Measurements from ENCODE around the gene APLN.

APLN gene

DNA sequence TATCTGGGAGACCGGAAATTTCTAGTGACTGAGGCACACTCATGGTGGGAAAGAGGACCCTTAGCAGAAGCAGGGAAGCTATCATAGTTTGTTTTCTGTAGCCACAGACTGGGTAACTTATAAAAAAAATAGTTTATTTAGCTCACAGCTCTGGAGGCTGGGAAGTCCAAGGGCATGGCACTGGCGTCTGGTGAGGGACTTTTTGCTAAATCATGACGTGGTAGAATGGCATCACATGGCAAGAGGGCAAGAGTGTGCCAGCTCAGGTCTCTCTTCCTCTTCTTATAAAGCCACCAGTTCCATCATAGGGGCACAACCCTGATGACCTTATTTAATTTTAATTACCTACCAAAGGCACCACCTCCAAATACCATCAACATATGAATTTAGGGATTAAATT lies 13.3 kb downstream of the APLN start:
- DNase-seq (ENCODE audit: low spot score): no peak

DNA sequence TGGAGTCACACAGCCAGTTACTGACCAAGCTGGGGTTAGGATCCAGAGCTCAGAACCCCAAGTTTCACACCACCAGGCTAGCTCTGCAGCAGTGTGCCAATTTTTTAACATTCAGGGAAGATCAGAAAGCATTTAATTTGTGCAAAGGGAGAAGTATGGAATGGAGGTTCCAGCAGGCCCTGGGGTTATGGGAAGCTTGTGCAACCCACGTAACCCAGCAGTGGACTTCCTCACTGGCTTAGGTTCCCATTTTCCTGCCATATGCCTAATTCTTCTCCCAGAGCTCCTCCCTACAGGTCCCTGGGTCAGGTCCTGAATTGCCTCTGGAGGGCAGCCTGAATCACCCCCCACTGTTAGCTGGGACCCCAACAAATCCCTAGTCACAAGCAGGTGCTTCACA lies 14.0 kb downstream of the APLN start:
- no peak for DNase-seq (ENCODE audit: low spot score)

DNA sequence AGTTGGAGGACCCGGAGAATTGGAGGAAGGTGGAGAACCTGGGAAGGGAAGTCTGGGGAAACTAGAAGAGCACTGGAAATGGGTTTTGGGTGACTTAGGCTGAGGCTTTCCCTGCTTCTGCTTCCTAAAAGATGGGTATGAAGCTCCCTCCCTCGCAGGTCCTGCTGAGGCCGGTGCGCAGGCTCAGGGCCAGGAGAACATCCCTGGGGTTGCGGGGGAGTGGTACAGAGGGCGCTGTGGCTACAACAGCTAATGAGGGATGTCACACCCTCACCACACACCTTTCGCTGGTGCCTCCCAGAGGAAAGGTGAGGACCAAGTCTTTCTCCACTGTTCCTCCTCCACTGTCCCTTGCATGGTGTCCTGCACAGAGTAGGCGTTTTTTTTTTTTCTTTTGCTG lies 15.8 kb downstream of the APLN start:
- DNase-seq (ENCODE audit: low spot score): no peak

DNA sequence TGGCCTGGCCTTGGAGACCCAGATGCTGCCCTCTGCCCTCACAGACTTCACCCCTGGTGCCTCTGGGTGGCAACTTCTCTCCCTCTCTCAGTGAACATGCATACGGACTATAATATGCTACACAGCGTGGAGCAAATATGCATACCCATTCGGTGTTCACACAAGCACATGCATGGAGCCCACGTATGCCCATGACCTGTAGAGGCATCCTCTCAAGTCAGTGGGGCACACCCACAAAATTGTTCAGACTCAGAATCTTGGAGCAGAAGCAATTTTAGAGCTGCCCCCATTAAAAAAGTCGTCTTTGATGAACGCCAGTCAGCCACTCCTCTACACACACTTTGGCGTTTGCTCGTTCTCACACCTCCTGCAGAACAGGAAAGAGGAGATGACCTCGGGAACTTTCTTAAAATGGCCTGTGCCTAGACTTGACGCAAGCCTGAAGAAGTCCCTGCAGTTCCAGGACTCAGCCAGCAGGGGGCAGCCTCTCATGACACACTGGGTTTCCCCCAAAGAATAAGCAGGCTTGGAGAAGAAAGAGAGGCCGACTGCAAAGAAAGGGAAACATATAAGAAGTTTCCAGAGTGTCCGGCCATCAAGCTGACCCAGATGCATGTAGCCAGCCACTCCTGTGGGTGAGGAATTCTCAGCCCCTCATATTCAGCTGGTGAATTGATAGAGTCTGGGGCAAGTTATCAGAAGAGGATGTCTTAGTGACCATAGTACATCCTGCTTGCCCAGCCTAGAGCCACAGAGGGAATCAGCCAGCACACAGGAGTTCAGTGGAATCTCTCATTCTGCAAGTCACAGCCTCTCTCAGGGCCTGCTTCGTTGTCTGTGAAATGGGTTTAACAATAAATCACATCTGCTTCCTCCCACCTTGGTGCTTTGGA lies 17.3 kb downstream of the APLN start:
- peak; percentile 75 for DNase-seq (ENCODE audit: low spot score)

DNA sequence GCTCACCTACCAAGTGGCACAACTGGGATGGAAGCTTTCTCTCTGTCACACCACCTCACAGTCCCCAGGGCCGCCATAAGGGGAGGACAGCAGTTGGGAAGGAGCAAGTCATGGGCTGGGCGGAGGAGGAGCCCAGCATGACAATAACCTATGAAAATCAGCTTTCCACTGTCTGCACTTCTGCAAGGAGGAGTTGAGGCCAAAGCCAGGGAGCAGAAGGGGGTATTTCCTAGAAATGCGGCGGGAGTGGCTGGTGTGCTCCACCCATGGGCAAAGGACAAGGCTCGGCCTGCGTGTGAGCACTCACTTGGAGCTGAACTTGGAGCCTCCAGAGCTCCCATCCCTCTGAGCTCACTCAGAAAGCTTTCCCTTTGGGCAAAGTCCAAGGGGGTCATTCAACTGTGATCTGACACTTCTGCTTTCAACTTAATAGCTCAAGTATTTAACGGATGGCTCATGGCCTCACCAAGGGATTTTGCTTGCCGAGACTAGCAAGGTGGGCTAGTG lies 18.5 kb downstream of the APLN start:
- DNase-seq (ENCODE audit: low spot score): no peak

DNA sequence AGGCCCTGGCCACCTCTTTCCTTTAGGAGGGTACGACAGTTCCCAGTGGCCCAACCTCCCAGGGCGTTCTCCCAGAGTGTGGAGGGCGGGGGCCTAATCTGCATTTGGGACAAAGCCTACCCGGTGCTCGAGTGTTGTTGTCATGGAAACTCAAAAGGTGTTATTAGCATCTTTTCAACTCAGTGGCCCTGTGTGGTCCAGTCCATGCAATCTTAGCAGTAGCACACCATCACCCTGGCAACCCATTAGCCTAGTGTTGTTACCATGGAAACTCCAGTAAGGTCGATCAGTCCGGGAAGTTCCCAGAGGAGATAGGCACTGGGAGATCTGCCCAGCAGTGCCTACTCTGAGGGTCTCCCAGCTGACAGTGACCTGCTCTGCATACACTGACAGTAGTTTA lies 20.2 kb downstream of the APLN start:
- DNase-seq (ENCODE audit: low spot score): peak; percentile 66

DNA sequence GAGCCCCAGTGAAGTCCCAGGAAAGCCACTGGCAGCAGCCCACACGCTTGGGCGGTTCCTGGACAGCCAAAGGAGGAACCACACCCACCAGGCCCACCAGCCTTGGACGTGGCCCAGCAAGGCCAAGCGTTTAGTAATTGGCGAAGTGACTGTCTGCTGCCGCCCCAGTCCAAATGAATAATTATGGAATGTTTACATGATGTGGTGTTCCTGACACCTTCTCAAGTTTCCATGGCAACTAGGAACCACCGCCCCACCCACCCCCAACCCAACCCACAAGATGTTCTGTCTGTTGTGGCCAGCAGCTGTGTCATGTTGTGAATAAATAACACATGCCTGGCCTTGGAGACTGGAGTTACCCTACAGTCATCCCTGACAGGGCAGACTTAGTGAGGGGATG lies 22.3 kb downstream of the APLN start:
- DNase-seq (ENCODE audit: low spot score): no peak

DNA sequence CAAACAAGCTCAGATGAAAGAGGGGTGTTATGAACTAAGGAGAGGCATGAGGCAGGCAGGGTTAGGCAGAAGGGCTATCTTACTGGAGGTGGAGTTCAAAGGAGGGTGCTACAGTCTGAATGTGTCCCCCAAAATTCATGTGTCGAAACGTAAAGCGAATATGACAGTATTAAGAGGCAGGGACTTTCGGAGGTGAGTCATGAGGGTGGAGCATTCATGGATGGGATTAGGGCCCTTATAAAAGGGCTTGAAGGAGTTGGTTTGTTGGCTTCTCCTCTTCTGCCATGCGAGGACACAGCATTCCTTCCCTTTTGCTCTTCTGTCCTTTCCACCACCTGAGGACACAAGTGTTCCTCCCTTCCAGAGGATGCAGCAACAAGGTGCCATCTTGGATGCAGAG lies 22.9 kb downstream of the APLN start:
- DNase-seq (ENCODE audit: low spot score): no peak

DNA sequence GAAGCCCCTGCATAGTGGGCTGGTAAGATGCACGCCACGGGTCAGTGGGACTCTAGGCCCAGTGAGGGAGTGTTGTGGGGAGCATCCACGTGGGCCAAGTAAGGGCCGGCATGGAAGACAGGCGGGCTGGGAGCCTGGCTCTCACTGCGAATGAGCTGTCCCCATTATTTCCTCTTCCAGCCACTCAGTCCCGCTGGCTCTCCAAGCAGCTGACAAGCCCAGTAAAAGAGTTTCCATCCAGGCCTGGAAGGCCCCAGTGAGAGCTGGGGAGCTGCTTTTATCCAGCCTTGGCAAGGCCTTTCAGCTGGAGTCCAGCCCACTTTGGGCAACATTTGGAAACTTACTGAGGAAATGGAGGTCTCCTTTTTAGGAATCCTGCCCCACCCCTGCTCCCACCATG lies 24.9 kb downstream of the APLN start:
- peak; percentile 40 for DNase-seq (ENCODE audit: low spot score)

DNA sequence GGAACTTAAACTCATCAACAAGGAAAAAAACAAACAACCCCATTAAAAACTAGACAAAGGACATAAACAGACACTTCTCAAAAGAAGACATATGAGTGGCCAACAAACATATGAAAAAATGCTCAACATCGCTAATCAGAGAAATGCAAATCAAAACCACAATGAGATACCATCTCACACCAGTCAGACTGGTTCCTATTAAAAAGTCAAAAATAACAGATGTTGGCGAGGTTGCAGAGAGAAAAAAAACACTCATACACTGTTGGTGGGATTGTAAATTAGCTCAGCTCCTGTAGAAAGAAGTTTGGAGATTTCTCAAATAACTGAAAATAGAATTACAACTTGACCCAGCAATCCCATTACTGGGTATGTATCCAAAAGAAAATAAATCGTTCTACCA lies 28.7 kb downstream of the APLN start:
- no peak for DNase-seq (ENCODE audit: low spot score)

DNA sequence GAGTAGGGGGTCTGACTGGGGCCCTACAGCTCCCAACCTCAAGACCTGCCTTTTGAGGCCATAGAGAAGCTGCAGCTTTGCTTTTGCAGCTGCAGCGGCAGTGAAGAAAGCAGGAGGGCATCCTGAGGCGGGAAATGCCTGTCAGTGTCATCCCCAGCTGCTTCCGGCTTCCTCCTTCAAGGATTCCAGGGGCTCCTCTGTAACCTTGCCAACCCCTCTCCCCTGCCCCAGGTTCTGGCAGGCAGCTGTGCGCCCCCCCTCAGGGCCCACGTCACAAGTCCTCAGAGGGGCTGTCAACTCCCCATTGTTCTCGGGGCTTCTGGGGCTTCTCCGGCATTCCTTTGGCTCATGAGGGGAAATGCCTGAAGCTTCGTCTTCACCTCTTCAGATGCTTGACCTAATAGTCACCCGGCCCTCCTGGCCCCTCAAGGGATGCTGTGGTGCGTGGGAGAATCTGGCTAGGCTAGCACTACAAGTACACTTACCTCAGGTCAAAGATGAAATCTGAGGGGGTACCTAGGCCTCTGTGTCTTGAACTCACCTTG lies 31.9 kb downstream of the APLN start:
- DNase-seq (ENCODE audit: low spot score): no peak

DNA sequence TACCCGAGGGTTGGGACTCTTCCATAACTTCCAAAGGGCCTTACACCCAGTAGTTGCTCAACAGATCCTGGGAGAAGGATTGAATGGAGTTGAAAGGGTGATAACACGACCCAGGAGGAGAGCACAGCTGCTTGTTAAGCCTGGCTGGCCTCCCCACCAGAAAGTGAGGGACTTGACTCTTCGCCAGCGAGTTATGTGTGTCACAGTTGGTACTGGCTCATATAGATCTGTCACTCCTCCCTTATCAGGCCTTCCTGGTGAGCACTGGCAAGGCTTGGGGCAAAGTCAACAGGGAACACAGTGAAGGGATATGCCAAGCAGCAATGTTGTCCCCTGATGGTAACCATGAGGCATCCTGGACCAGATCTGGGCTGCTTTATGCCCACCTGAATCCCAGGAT lies 35.8 kb downstream of the APLN start:
- no peak for DNase-seq (ENCODE audit: low spot score)

DNA sequence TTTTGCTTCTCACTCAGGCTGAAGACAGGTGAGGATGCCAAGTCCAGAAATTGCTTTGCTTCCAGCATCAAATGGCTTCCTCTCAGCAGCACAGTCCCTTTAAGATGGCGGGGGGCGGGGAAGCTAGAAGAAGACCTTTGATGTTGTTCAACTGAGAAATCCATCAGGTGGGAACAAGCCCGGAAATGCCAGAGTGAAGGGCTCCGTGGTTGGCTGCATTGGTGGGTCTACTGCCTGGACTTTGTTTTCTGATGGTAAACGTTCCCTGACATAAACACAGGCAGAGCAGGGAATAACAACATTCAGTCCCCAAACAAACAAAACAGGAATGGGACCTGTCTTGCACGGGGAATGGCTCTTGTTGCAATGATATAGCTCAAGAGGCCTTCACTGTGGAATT lies 37.3 kb downstream of the APLN start:
- no peak for DNase-seq (ENCODE audit: low spot score)

DNA sequence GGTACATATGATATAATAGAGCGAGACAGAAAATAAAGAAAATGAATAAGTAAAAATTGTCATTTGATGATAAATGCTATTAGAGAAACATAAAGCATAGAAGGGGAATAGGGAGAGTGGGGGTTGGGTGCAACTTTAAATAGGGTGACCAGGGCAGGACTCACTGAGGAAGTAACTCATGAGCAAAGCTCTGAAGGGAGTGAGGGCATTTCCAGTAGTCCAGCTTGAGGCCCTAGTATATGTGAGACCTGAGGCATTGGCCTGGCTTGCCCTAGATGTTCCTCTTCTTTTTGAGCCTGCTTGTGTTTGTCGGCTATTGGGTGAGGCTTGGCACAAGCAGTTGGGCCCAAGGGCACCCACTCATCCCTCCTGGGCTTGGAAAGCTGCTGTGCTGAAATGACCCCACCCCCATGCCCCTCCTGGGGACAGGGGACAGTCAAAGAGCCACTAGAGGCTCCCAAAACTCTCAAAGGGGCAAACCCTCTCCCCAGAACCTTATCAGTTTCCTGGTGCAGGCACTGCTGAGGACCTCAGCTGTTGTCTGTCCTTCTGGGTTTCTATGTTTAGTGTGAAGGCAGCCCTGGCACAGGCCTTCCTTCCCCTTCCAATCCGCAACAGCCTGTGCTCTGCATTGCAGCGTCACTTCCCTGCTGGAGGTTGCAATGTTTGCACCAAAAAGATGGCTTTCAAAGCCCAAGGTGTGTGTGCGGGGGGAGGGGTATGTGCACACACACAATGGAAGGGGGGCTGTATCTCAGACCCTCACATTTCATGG lies 40.1 kb downstream of the APLN start:
- DNase-seq (ENCODE audit: low spot score): no peak

DNA sequence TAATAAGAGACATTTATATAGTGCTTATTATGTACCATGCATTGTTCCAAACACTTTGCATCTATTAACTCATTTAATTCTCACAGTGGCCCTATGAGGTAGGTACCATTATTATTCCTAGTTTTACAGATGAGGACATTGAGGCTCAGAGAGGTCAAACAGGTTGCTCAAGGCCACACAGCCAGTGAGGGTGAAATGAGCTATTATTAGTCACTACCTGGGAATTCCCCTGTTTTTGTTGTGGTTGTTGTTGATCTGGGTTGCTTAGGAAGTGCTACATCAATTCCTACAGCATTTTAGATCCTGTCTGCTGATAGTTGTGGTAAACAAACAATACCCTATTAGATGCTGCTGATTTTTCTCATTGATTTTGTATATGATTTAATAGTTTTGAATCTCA lies 41.2 kb downstream of the APLN start:
- no peak for DNase-seq (ENCODE audit: low spot score)

DNA sequence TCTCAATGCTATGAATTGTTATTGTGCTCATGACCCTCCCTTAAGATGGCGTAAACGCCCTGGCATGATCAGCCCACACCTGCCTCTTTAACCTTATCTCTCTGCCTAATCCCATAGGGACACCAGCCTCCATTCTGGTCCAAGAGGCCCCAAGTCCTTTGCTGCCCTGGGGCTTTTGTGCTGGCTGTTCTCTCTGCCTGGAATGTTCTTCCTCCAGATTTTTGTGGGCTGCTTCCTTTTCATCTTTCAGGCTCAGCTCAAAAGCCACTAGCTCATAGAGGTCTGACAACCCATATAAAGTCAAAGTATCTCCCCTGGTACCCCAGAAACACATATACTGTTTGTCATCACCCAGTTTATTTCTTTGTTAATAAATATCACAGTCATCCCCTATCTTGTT lies 42.4 kb downstream of the APLN start:
- DNase-seq (ENCODE audit: low spot score): no peak

DNA sequence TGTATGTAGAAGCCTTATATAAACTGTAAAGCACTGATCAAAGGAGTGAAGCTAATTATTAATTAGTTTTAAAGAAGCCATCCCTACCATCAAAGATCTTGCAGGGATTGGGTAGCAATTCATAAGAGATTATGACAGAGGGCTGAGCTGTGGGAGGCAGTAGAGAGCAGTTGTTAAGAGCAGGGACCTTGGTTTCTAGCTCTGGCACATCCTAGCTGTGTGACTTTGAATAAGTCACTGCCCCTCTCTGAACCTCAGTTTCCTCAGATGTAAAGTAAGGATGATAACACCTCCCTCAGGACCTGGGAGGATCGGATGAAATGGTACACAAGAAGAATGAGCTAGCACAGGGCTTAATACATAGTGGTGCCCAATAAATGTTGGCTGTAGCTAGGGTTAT lies 45.4 kb downstream of the APLN start:
- DNase-seq (ENCODE audit: low spot score): no peak

DNA sequence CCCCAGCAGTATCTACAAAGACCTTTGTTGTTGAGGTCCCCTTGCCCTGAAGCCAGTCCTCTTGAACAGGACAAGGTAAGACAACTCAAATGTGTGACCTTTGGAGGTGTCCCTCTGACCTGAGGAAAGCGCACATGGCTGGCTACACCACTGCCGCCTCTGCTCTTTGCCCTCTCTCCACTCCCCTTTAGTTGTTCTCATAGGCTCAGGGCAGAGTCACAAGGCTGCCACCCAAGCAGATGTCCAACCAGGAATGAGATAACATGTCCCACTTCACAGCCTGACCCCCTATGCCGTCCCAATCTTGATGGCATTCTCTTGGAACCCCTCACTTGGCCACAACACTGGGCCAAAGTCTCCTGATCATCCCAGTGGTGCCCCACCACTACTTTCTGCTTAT lies 46.3 kb downstream of the APLN start:
- no peak for DNase-seq (ENCODE audit: low spot score)

DNA sequence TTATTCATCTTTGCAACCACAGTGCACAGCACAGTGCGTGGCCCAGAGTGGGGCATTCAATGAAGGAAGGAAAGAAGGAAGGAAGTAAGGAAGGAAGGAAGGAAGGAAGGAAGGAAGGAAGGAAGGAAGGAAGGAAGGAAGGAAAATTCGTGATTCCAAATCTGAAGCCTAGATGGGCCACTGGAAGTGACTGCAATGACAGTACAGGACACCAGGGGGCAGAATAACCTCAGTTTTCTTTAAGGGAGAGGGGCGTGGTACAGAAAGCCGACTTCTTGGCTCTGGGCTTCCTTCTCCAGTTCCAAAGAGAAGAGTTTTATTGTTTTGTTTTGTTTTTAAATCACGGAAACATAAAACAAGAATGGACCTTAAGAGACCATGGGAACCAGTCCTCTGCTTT lies 47.8 kb downstream of the APLN start:
- peak; percentile 65 for DNase-seq (ENCODE audit: low spot score)

DNA sequence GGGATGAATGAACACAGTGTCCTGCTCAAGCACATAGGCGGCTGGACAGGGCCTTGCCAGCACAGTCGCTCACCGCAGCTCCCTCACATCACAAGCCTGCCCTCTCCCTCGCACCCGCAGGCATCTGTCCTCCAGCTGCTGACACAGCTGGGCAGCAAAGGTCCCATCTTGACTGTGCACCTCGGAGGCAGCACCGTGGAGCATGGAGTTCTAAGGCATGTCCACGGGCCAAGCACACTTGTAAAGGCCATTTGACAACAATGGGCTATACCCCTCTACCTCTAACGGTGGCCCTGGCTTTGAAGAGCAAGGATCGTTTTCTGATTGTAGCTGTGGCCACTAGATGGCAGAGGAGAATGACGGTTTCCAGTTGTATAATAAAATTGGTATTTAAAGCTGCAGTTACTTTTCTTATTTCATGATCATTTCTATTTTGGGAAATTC lies 53.8 kb downstream of the APLN start:
- DNase-seq (ENCODE audit: low spot score): peak; percentile 72

DNA sequence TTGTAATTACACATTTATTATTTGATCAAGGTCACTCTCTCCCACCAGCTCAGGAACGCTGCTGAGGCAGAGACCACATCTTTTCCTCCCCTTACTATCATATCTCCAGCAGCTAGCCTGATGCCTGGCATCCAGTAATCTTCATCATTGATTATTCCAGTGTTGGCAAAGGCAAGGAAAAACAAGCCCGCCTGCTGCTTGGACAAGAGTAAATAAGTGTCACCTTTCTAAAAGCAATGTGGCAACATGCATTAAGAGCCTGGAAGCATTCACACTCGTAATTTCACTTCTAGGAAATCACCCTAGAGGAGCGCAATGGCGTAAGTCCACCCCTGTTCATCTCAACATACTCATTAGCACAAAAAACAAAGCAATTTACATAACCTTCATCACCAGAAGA lies 54.8 kb downstream of the APLN start:
- DNase-seq (ENCODE audit: low spot score): no peak

DNA sequence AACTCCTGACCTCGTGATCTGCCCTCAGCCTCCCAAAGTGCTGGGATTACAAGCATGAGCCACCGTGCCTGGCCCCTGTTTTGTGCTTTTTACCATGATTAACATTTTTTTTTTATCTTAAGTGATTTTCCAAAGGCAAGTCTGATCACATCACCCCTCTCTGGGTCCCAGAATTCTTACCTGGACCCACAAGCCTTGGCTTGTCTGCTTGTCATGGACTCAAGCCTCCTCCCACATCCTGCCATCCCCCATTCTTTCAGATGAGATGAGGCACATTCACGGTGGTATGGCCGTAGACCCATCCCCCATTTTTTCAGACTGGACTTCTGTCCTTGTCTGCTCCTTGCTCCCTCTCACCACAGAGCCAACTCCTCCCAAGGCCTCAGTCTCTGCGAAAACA lies 55.3 kb downstream of the APLN start:
- no peak for DNase-seq (ENCODE audit: low spot score)

DNA sequence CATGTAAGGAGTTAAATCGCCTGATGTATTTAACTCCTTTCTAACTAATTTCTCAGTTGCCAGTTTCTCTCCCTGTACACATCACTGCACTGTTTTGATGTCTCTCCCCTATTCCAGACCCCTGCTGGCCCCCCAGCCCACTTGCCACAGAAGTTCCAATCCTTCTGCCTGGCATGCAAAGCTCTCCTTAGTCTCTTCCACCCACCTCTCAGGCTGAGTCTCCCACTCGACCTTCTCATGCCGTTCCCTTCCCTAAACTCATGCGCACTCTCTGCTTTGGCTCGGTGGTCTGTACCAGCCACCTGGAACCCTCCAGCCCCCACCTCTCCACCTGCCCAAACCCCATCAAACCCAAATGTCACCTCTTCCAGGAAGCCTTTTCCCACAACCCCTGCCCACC lies 56.9 kb downstream of the APLN start:
- no peak for DNase-seq (ENCODE audit: low spot score)
